GF-D8 (cell line): Measurements from ENCODE around the gene SKAP2.

ENCODE experiments used
- DNase-seq: peaks from one replicate; lab custom pipeline; 2025; lab: John Stamatoyannopoulos, UW

Gene SKAP2

DNA sequence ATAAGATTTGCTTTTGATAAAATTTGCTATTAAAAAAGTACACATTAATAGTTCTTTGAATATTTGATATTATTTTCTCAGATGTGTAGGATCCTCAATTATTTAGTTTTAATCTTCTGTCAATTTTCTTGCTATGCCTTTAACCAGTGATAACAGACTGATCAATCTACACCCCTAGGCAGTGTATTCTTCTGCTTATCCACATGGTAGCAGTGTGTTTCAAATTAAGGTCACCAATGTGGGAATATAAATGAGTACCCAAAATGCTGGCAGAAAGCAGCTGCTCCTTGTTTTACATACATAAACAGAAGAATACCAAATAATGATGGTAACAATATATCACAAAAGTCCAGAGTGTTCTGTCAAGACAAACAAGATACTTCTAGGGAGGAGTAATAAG lies 87.0 kb downstream of the SKAP2 start:
- DNase-seq = no peak

DNA sequence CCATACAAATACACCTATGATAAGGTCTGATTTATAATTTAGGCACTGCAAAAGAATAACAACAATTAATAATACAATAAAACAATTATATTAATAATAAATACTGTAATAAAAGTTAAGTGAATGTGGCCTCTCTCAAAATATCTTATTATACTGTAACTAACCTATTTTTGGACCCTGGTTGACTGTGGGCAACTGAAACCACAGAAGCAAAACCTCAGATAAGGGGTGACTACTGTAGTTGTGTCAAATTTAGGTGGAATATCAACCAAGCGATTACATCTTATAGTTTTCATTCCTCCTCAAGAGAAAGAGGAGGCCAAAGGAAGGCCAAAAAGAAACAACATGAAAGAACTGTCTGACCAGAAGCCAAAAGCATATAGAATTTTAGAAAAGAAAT lies 103.9 kb downstream of the SKAP2 start:
- no peak for DNase-seq

DNA sequence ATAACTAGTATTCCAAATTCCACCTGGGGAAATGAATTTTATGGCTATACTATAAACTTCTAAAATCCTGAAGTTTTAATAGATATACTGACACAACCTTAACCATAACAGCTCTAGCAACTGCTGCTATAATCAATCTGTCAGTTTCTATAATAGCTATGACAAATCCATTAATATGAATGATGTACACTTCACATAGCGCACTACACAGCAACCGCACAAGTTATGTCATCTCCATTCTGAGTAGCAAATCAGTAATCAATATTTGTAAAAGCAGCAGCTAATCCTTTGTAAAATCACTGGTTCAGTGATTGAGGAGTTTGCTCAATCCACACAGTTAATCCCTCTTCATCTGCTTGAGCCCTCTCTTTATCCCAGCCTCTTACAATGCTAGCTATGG lies 105.3 kb downstream of the SKAP2 start:
- DNase-seq = no peak

DNA sequence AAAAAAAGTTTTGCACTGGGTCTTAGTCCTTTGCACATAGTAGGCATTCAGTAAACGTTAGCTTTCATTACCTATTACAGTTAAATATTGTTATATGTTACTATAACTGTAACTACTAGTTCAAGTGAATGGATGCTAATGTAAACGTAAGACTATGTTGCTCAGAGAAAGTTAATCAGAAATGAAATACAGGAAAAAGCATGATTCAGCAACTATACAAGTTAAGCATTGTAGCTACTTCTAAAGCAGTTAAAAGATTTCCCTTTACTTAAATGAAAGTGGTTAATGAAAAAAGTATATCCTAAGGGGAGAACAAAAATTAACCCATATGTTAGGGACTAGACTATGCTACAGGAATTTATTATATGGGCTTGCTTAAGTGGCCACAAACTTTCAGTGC lies 121.2 kb downstream of the SKAP2 start:
- DNase-seq = no peak

- no peak for DNase-seq
Observed at GRCh38 chr7:26735976-26736600, 128.3 kb downstream of the SKAP2 start.

- no peak for DNase-seq
Observed at GRCh38 chr7:26729150-26729775, 135.1 kb downstream of the SKAP2 start.

GRCh38 chr7:26726051-26726450 lies 138.3 kb downstream of the SKAP2 start:
- no peak for DNase-seq

GRCh38 chr7:26724795-26725194 lies 139.6 kb downstream of the SKAP2 start:
- DNase-seq = no peak

DNA sequence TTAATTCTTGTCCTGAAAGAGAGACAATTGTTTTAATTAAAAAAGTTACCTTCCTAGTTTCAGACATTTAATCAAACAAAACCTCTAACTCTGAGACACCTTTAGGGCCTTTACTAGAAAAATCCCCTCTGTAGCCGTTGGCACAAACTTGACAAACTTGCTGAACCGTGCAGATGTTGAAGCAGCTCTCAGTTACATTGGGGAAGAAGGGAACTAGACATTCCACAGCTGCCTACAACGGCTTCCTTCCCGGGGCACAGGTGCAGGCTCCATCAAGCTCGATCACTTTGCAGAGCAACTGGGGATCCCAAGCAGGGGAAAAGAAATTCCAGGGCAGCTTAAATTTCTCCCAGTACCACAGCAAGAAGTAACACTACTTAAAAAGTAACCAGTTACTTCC lies 141.3 kb downstream of the SKAP2 start:
- DNase-seq = no peak

DNA sequence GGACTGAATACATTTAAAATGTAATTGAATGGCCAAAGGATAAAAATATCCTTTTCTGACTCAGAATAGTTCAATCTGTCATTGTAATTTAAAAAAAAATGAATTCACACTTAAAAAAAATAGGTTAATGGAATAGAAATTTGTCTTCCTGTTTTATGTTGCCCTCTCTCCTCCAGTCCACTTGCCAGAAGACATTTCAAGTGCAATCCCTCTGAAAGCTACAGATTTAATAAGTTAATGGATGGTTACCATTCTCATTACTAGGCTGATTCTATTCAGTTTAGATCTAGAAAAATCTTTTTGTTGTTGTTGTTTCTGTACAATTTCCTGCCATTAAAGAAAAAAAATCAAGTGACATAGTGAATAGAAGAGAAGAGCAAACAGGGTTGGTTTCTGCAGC lies 142.9 kb downstream of the SKAP2 start:
- DNase-seq = no peak

DNA sequence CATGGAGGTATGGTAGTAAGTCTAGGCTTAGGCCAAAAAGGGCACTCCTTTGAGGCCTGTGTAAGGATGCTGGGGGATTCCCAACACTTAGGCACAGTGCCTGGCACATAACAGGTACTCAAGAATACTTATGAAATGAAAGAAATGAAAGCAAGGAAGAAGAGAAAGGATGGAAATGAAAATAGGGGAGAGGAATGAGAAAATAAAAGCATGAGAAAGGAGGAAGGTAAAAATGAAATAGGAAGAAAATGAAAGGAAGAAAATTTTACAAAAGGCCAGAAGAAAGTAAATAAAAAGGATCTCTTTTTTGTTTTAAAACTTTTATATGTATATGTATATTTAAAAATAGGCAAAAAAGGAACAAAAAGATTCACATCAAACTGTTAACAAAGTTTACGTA lies 146.3 kb downstream of the SKAP2 start:
- no peak for DNase-seq

DNA sequence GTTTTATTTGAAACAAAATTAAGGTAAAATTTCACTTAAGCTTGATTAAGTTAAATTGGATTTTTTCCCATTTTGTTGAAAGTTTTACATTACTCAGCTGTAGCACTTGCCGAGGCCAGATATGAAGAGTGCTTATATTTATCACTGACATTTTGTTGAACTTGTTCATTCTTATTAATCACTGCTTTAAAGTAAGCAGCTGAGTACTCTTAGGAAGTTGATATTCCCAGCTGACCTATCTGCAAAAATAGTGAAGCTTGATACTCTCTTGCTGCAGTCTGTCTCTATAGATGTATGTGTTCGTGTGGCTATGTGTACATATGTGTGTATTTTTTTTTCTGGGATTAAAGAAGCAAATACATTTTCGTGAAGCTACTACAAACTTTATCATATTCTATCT lies 150.0 kb downstream of the SKAP2 start:
- DNase-seq = no peak

- DNase-seq = no peak
Observed at GRCh38 chr7:26714006-26714405, 150.4 kb downstream of the SKAP2 start.

- peak; percentile 6 for DNase-seq
Observed at GRCh38 chr7:26709210-26709990, 155.0 kb downstream of the SKAP2 start.

- no peak for DNase-seq
Observed at GRCh38 chr7:26705567-26705966, 158.8 kb downstream of the SKAP2 start.

- no peak for DNase-seq
Observed at GRCh38 chr7:26704786-26705185, 159.6 kb downstream of the SKAP2 start.

DNA sequence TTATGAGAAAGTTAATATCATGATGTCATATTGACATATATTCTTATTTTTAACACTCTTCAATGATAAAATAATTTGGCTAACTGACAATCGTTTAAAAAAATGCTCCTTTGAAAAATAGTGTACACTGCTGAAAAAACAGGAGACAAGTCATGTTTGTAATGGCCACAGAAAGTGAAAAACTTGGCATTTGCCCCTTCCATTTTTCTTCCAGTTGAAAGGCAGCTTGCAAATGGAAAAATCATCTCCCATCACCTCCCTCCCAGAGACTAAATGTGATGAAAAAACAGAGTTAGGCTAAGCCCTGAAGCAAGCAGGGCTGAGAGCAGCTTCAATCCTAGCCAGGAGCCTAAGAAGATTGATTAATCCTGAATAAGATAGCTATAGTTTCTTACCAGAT lies 160.4 kb downstream of the SKAP2 start:
- no peak for DNase-seq

DNA sequence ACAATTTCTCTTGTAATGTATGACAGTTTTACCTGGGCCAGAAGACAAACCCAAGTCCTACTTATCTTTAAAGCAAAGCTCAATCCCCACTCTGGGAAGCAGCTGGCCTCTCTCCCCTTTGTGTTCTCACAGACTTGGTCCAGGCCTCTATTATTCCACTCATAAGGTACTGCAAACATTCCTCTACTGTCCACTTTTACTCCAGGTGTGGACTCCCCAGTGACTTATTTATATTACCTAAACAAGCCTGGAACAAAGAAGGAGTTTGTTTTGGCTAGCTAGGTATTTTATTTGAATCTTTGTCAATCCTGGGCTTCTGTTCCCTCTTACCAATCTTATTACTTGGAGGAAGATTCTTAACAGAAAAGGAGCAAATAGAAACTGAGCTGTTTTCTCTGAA lies 163.5 kb downstream of the SKAP2 start:
- no peak for DNase-seq

- no peak for DNase-seq
Observed at GRCh38 chr7:26700386-26700785, 164.0 kb downstream of the SKAP2 start.

DNA sequence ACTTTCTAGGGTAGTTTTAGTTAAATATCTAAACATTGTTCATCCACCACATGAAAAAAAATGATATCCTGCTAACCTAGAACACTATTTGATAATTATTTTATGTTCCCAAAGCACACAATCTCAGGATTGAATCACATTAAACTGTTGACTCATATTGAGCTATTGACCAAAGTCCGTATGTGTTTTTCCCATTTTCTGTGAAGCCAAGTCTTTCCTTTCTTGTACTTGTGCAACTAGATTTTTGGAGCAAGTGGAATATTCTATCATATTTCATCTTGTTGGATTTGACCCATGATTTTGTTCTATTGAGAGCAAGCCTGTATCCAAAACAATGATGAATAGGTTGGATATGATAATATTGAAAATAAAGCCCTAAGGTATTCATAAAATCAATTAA lies 164.6 kb downstream of the SKAP2 start:
- no peak for DNase-seq

- no peak for DNase-seq
Observed at GRCh38 chr7:26698806-26699205, 165.6 kb downstream of the SKAP2 start.

DNA sequence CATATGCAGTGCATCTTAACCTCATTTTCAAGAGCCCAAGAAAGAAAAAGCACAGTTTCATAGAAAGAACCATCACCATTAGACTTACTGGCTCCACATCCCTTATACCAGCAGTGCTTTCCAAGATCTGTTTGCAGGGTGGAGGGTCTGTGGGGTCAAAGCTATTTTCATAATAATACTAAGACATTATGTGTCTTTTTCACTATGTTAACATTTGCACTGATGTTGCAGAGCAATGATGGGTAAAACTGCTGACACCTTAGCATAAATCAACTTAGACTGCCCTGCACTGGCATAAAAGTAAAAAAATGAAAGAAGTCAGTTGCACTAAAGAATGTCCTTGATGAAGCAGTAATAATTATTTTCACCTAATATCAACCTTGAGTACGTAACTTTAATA lies 166.2 kb downstream of the SKAP2 start:
- DNase-seq = no peak

- DNase-seq = peak; percentile 30
Observed at GRCh38 chr7:26696978-26697377, 167.4 kb downstream of the SKAP2 start.
